Esophagus muscularis mucosa (tissue), 4 donors: ENCODE measurements around the gene PKN1. TPM values are rescaled to one million over a fixed set of nuclear protein-coding genes. Genes with fewer than 3 reads are reported as not detected.

ENCODE experiments used
- DNase-seq: peaks from one replicate; pipeline ENCODE4 v3.0.0-alpha.2; 2017; ENCODE audit errors: extremely low spot score
- H3K27ac ChIP-seq, 4 donors: fragments of 200-600 bp; sonication (generic); replicated peaks in 1 of 4; 1 replicate in 3 of 4; 2 replicates in 1 of 4; pipeline ENCODE4 v1.5.1; 2016 to 2019; ENCODE audit warnings: mild to moderate bottlenecking in 1 of 4
- H3K27me3 ChIP-seq, 4 donors: fragments of 200-600 bp; sonication (generic); one replicate each; pipeline versions ENCODE4 v1.5.1 to v1.6.0; 2016 to 2019
- H3K36me3 ChIP-seq, 4 donors: fragments of 200-600 bp; sonication (generic); one replicate each; pipeline ENCODE4 v1.5.1; 2016 to 2019
- H3K4me1 ChIP-seq, 4 donors: fragments of 200-600 bp; sonication (generic); one replicate each; pipeline ENCODE4 v1.5.1; 2016 to 2019
- H3K4me3 ChIP-seq, 4 donors: fragments of 200-600 bp; sonication (generic); 1 replicate in 2 of 4; 2 replicates in 2 of 4; pipeline ENCODE4 v1.5.1; 2016 to 2019; ENCODE audit warnings: mild to moderate bottlenecking in 4 of 4, moderate library complexity in 1 of 4
- H3K9me3 ChIP-seq, 4 donors: fragments of 200-600 bp; sonication (generic); 1 replicate in 3 of 4; 2 replicates in 1 of 4; pipeline ENCODE4 v1.5.1; 2016 to 2019
- EP300 ChIP-seq: sonication (generic); formaldehyde crosslinking; IDR thresholded peaks from one replicate; pipeline ENCODE4 v1.6.1; 2017; ENCODE audit warnings: antibody characterized with exemption
- POLR2A ChIP-seq: fragments of 450-650 bp; IDR thresholded peaks from one replicate; pipeline ENCODE4 v1.6.1; 2017; ENCODE audit warnings: antibody characterized with exemption, moderate library complexity, mild to moderate bottlenecking, low read depth
- POLR2AphosphoS5 ChIP-seq, 2 donors: sonication (generic); formaldehyde crosslinking; IDR thresholded peaks; one replicate each; pipeline ENCODE4 v1.6.1; 2017; ENCODE audit warnings: antibody characterized with exemption in 2 of 2
- WGBS: methylation state at CpG from one replicate; pipeline ENCODE4 v1.1.5; 2018; 5-methylcytosine and 5-hydroxymethylcytosine counted together
- intact Hi-C: fragments of 100-400 bp; cut with DNase I; formaldehyde crosslinking; loops from one replicate; pipeline ENCODE4 v1.15.1; 2023
- total RNA-seq, 4 donors: library from RNA; depleted of rRNA; stranded (reverse); fragments of >200 nt; gene quantifications; one replicate each; pipeline versions ENCODE4 v1.1.0 to v1.2.1, GENCODE V29; 2016
- TF ChIP-seq, protein P1 (sequence below), 3 experiments: fragments of 200-600 bp in 2 of 3; fragments of 450-650 bp in 1 of 3; sonication (generic) in 2 of 3; IDR thresholded peaks; one replicate each; pipeline ENCODE4 v1.5.1; 2017 to 2019; ENCODE audit warnings: antibody characterized with exemption in 3 of 3, mild to moderate bottlenecking in 2 of 3, moderate library complexity in 1 of 3

PKN1 gene
- total RNA-seq, 4 donors from 2014 or later: 120 to 233 (median 167) TPM

- Histone ChIP-seq H3K27ac (no peak overlapping the region), H3K36me3 (peaks cover 26 to 87% (median 85%) of the 10 kb centered on the region in 4 donors), H3K4me1 (peaks cover 5 to 19% (median 18%) of the 10 kb centered on the region in 4 donors), H3K27me3 (no peaks in the 10 kb centered on the region), H3K4me3 (no peak overlapping the region), H3K9me3 (no peaks in the 10 kb centered on the region)
- WGBS: 63% methylated on average over 5 of the region's 9 CpGs
- DNase-seq: no peak
- intact Hi-C loops: no loop called here
- TF ChIP-seq EP300: no peak
- TF ChIP-seq, protein P1, sequence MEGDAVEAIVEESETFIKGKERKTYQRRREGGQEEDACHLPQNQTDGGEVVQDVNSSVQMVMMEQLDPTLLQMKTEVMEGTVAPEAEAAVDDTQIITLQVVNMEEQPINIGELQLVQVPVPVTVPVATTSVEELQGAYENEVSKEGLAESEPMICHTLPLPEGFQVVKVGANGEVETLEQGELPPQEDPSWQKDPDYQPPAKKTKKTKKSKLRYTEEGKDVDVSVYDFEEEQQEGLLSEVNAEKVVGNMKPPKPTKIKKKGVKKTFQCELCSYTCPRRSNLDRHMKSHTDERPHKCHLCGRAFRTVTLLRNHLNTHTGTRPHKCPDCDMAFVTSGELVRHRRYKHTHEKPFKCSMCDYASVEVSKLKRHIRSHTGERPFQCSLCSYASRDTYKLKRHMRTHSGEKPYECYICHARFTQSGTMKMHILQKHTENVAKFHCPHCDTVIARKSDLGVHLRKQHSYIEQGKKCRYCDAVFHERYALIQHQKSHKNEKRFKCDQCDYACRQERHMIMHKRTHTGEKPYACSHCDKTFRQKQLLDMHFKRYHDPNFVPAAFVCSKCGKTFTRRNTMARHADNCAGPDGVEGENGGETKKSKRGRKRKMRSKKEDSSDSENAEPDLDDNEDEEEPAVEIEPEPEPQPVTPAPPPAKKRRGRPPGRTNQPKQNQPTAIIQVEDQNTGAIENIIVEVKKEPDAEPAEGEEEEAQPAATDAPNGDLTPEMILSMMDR (IDR thresholded peaks at IDR 0.05): no peak
- no peak for TF ChIP-seq POLR2AphosphoS5 (IDR thresholded peaks at IDR 0.05)
- no peak for TF ChIP-seq POLR2A
These were observed 28.8 kb upstream of the PKN1 start for GRCh38 chr19:14404312-14404711.

GRCh38 chr19:14405380-14405757, 27.7 kb upstream of the PKN1 start:
- H3K4me3 ChIP-seq: peak overlapping the region; percentile 40 to 55 (median 44)
- peak overlapping the region; percentile 66 to 87 (median 80) for H3K27ac ChIP-seq
- no peaks in the 10 kb centered on the region for H3K27me3 ChIP-seq
- no peak for DNase-seq
- H3K4me1 ChIP-seq: peaks cover 5 to 19% (median 18%) of the 10 kb centered on the region in 4 donors
- 76% methylated on average over 5 of the region's 6 CpGs for WGBS
- H3K36me3 ChIP-seq: peaks cover 36 to 95% (median 89%) of the 10 kb centered on the region in 4 donors
- H3K9me3 ChIP-seq: no peaks in the 10 kb centered on the region
- intact Hi-C loops: loop anchor here (5.0 kb wide), 2 partner anchors 43 to 258 kb away; no protein-coding TSS in a partner anchor
- TF ChIP-seq POLR2AphosphoS5 (IDR thresholded peaks at IDR 0.05) (no peak), EP300 (no peak), POLR2A (no peak)
- TF ChIP-seq, protein P1 (IDR thresholded peaks at IDR 0.05): no peak

- TF ChIP-seq, protein P1 (IDR thresholded peaks at IDR 0.05): peak; percentile 97 to 99 (median 98)
- TF ChIP-seq POLR2A (no peak), POLR2AphosphoS5 (IDR thresholded peaks at IDR 0.05) (peak; percentile 59 to 78)
- intact Hi-C loops: loop anchor here (5.0 kb wide), 2 partner anchors 44 to 259 kb away; no protein-coding TSS in a partner anchor
- Histone ChIP-seq H3K27ac (peak overlapping the region; percentile 66 to 87 (median 80)), H3K4me3 (peak overlapping the region; percentile 40 to 55 (median 44)), H3K36me3 (peaks cover 43 to 95% (median 89%) of the 10 kb centered on the region in 4 donors), H3K9me3 (no peaks in the 10 kb centered on the region), H3K4me1 (peaks cover 5 to 19% (median 18%) of the 10 kb centered on the region in 4 donors), H3K27me3 (no peaks in the 10 kb centered on the region)
- 28% methylated on average over 22 of the region's 61 CpGs for whole genome bisulfite sequencing
- peak; percentile 96 for DNase-seq
These were observed 27.1 kb upstream of the PKN1 start for GRCh38 chr19:14405758-14406644.

DNA sequence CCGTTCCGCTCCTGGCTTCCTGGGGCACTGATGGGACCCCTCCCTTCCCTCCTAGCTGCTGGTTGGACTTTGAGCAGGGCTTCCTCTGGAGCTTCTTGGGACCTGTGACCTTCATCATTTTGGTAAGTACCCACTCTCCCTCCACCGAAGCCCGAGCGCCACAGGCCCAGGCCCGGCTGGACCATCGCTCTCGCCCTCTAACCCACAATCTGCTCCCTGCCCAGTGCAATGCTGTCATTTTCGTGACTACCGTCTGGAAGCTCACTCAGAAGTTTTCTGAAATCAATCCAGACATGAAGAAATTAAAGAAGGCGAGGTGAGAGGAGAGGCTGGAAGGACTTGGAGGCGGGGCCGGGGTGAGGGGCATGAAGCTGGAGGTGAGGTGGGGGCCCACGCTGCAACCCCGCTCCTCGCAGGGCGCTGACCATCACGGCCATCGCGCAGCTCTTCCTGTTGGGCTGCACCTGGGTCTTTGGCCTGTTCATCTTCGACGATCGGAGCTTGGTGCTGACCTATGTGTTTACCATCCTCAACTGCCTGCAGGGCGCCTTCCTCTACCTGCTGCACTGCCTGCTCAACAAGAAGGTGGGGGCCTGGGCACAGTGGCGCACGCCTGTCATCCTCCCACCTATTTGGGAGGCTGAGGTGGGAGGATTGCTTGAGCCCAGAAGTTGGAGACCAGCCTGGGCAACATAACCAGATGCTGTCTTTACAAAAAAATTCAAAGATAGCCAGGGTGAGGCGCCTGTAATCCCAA, 26.3 kb upstream of the PKN1 start:
- intact Hi-C loops: loop anchor here (5.0 kb wide), 2 partner anchors 45 to 260 kb away; no protein-coding TSS in a partner anchor
- H3K27ac ChIP-seq: peak overlapping the region; percentile 66 to 87 (median 80)
- H3K4me1 ChIP-seq: peaks cover 5 to 19% (median 18%) of the 10 kb centered on the region in 4 donors
- TF ChIP-seq, protein P1 (IDR thresholded peaks at IDR 0.05): no peak
- TF ChIP-seq POLR2AphosphoS5 (IDR thresholded peaks at IDR 0.05): no peak
- TF ChIP-seq POLR2A: no peak
- no peak for TF ChIP-seq EP300
- H3K27me3 ChIP-seq: no peaks in the 10 kb centered on the region
- H3K9me3 ChIP-seq: no peaks in the 10 kb centered on the region
- H3K36me3 ChIP-seq: peaks cover 48 to 95% (median 89%) of the 10 kb centered on the region in 4 donors
- 86% methylated on average over 23 of the region's 27 CpGs for WGBS
- H3K4me3 ChIP-seq: peak overlapping the region in 2 of 4 donors; percentile 45 to 55
- DNase-seq: no peak
